GM19467 (cell line): ENCODE results near the gene FBXL14.

Experiments used
- ATAC-seq: cut with Tn5 transposase; IDR thresholded peaks from one replicate; pipeline ENCODE4 v1.9.1; 2021; ENCODE audit warnings: mild to moderate bottlenecking, moderate library complexity; ENCODE audit not compliant: unreplicated experiment

Gene FBXL14, protein sequence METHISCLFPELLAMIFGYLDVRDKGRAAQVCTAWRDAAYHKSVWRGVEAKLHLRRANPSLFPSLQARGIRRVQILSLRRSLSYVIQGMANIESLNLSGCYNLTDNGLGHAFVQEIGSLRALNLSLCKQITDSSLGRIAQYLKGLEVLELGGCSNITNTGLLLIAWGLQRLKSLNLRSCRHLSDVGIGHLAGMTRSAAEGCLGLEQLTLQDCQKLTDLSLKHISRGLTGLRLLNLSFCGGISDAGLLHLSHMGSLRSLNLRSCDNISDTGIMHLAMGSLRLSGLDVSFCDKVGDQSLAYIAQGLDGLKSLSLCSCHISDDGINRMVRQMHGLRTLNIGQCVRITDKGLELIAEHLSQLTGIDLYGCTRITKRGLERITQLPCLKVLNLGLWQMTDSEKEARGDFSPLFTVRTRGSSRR

DNA sequence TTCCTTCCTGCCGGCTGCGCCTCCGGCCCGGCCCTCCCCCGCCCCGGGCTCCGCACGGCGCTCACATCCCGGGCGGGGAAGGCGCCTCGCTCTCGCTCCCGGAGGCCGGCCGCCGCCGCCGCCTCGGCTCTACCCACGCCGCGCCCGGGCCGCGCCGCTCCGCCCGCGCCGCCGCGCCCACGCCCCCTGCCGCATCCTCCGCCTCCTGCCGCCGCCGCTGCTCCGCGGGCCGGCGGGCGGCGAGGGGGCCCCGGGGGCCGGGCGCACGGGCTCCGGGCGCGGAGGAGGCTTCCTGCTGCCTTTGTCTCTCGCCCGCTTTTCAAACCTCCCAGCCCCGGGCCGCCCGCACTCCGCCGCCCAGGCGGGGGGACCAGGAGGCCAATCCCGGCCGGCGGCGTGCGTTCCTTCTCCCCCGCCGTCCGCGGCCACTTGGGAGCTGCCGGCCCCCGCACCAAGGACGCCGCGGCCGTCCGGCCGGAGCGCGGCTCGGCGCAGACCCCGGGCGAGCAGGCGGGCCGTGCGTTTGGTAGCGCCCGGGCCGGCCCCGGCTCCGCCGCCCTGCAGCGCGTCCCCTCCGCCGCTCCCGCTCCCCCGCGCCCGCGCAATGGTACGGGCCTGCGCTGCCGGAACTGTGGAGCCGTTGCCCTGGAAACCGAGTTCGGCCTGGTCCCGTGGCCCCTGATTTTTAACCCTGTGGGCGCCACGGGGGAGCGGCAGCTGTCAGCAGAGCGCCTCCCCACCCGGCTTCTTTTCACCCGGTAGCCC, at the start of gene FBXL14:
Gene FBXL14, minus strand, starts transcription at position 321 of the 765 bp plus-strand sequence. CDS start 515 bp downstream, outside the sequence.
- ATAC-seq = peak; percentile 54

DNA sequence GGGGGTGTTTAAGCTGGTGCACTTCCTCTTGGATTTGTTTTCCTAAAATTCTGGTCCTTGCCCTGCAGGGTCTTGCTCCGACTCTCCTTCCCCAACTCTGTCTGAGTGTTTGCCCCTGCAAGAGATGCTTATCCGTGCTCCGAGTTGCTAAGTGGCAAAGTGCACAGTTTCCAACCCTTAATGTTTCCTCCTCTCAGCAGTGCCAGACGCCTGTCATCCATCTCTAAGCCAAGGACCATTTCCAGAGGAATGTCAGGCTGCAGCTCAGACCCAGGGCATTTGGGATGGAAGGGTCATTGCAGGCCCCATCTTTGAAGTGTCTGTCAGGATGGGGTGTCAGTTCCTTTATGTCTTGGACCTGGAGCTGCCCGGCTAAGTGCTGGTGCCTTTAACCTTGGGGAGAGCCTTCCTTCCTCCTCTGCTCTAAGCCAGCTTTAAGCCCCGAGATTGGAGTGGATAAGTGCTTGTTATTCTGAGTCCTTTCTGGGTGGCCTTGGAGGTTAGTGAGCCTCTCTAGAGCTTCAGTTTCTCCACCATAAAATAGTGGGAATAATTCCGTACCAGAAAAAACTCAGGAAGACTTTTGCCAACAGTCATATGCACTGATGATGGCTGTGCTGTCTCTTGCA, 49.6 kb upstream of the FBXL14 start:
- ATAC-seq = no peak

DNA sequence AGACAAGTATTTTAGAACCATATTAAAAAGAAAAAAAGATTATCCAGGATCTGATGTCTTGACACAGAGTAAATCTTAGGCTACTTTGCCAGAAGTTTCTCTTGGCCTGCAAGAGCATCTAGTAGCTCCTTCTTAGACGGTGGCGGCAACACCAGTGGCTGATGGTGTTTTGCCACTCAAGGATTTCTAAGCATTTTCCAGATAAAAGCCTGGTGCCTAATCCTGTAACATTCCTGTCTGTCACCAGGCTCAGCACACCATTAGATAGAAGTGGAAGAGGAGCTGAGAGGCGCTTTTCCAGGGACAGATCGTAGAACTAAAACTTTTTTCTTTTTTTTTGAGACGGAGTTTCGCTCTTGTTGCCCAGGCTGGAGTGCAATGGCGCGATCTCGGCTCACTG, 48.7 kb upstream of the FBXL14 start:
- ATAC-seq = no peak

DNA sequence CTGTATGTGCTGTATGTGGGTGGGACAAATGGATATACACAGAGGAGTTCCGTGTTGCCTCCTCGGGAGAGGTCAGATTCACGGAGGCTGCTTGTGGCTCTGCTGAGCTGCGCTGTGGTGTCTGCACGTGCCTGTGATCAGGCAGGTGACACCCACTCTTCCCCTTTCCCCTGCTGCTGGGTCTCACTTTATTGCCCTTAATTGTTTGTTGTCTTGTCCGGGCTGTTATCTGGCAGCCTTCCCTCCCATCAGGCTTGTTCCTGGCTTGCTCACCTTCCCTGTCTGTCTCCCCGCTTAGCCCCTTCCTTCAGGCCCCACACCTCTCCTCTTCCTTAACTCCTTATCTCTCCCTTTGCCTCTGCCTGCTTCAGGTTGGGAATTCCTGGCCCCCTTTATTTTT, 48.1 kb upstream of the FBXL14 start:
- ATAC-seq = no peak

DNA sequence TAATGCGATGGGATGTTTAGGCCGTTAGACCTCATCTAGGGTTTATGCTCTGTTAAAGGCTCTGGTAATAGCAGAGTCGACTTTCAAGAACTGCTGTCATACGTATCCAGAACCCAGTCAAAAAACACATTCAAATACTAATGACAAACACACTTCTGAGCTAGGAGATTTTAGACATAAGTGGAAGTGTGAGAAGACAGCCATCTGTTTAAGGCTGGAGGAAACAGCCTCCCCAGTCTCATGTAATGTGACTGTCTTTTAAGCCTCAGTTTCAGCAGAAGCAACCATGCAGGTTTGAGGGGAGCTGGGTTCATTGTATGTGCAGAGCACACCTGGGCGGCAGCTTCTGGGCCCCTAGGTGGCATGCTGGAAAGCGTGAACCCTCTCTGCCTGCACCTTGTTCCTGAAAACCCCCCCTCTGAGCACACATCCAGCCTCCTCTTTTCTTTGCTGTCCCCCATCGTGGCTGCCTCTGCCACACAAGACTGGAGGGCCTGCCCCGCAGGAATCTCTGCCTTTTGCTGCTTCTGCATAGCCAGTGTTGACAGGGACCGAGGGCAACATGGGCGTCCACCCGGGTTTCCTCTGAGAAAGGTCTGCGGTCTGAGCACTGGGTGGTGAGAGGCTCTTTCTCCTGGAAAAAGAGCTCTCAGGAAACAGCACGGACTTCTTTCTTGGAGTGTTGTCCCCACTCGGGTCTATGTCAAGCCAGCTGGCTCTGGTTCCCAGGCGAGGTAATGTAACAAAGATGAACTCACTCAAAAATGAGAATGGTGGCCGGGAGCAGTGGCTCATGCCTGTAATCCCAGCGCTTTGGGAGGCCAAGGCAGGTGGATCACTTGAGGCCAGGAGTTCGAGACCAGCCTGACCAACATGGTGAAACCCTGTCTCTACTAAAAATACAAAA, 46.2 kb upstream of the FBXL14 start:
- no peak for ATAC-seq

DNA sequence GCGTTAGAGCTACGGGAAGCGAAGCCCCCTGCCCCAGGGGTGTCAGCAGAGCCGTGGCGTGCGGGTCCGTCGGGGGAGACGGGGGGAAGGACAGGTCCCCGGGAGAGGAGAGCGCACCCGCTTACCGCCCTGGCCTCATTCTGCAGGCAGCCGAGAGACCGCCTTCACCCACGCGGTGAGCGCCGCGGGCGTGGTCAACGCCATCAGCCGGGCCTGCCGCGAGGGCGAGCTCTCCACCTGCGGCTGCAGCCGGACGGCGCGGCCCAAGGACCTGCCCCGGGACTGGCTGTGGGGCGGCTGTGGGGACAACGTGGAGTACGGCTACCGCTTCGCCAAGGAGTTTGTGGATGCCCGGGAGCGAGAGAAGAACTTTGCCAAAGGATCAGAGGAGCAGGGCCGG, 45.2 kb upstream of the FBXL14 start:
- no peak for ATAC-seq

DNA sequence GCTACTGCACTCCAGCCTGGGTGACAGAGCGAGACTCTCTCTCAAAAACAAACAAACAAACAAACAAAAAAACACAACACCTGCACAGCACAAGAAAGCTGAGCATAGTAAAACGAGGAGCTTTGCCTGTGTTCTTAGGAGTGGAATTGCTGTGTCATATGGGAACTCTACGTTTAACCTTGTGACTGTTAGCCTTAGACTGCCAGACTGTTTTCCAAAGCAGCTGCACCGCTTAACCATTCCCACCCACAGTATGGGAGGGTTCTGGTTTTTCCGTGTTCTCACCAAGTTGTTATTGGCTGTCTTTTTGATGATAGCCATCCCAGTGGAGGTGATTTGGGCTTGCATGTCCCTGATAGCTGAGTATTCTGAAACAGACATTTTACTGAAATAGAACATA, 43.8 kb upstream of the FBXL14 start:
- ATAC-seq = no peak

DNA sequence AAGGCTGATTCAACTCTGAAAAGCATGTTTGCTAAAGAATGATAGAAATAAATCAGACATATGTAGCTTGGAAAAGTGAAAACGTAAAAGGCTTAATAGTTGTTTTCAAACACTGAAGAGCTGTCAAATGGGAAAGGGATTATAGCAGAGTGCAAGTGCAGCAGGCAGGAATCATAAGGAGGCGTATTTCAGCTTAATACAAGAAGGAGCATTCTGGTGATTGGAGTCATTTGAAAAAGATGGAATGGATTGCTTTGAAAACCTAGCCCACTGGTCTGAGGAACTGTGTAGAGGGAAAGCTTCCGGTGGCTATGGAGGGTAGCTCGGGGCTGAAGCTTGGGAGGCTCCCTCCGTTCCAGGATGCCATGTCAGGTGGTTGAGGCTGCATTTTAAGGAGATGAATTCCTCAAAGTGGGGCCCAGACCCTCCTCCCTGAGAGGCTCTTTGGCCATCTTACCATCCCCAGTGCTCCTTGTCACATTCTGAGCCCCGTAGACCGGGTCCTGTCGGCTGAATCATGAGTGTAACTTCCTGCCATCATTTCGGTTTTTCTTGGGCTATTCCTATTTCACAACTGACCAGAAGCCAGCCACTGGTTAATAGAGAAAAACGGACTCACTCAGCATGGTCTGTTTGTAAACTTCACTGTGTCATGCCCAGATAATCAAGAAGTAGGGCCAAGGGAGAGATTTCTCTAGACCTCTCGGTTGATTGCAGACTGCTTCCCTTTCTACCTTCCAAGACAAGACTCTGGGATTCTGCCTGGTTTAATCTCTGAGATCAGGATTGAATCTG, 41.1 kb upstream of the FBXL14 start:
- ATAC-seq = no peak

DNA sequence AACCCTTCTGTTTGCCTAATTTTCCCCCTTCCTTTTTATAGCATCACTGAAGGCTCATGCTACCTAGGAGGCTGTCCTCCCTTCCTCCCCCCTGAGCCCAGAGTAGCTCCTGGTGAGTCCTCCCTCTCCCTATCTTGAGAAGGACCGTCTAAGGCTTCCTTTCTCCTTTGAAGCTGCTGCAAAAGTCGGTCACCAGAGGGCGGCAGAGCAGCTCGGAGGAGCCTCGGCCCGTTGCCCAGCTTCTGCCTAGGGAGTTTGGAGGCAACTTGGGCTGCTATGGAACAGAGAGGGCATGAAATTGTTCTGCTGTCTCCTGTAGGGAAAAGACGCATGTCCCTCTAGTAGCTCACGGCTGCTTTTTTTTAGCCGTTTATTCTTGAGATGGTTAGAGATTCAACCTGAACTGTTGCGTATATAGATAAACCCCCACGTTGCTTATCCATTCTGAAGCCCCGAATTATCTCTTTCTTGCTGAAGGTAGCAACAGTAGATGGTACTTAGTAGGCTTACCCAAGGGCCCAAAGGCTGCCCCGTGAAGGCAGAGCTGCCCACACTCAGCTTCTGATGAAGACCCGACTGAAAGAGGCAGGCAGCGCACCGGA, 40.3 kb upstream of the FBXL14 start:
- no peak for ATAC-seq

DNA sequence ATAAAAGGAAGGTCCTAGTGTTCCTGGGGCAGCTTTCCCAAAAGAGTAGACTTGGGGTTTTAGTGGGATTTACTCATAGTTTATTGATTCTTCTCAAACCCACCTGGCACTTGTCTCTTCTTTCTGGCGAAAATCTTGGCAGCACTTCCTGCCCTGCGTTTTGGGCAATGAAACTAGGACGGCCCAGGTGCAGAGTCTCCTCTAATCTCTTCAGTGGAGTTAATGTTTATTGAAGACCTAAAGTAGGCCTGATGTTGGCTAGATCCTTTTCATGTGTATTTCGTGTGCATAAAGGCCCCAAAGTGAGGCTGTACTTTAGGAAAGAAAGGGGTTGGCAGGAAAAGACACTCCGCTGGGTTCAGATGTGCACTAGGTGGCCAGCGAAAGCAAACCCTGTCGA, 39.8 kb upstream of the FBXL14 start:
- ATAC-seq = no peak

DNA sequence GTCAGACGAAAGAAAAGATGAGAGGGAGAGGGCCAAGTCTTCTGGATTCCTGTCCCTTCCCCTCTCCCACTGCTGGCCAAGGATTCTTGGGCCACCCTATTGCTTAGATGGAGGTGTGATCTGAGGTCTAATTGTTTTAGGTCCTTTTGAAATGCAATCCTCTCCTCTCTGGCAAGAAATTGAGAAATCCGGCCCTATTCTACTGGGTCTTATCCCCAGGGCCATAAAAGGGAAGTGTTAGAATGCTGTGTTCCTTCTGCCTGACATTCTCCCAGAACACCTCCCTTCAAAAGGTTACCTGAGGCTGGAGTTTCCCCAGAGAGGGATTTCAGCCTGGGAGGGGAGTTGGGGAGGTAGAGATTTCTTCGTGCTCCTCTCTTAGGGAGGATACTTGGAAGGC, 39.1 kb upstream of the FBXL14 start:
- no peak for ATAC-seq

DNA sequence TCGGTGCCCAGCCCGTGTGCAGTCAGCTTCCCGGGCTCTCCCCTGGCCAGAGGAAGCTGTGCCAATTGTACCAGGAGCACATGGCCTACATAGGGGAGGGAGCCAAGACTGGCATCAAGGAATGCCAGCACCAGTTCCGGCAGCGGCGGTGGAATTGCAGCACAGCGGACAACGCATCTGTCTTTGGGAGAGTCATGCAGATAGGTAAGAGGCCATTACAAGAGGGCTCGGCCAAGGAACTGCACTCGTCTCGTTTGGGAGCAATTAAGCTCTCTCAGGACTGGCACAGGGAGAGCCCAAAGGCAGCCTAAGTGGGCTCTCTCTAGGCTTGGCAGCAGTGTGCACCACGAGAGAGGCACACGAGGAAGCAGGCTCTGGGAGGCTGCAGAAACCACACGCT, 38.3 kb upstream of the FBXL14 start:
- no peak for ATAC-seq

DNA sequence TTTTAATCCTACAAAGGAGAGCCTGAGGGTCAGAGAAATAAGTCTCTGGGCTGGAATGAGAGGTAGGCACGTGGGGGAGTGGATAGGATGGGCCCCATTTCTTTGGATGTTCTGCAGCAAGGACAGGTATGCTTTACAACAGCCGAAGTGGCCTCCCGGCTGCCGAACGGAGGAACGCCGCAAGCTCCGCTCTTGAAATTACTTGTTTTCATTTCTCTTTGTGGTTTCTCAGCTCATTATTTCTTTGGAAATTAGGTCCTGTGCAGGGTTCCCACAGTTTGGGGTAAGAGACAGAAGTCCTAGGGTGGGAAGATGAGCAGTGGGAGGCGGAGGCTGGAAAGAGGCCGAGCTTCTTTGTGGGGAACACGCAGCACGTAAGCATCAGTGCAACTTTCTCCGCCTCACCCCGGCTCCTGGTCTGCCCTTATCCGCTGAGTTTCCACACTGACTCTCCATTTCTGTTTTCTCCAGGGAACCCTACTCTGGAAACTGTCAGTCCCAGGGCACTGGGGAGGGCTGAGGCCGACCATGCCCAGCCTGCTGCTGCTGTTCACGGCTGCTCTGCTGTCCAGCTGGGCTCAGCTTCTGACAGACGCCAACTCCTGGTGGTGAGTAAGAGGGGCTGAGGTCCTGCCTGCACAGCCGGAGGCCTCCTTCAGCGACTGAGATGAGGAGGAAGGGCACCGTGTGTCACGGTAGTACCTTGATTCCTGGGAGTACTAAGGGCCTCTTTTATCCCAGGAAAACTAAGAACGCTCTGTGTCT, 36.6 kb upstream of the FBXL14 start:
- no peak for ATAC-seq

DNA sequence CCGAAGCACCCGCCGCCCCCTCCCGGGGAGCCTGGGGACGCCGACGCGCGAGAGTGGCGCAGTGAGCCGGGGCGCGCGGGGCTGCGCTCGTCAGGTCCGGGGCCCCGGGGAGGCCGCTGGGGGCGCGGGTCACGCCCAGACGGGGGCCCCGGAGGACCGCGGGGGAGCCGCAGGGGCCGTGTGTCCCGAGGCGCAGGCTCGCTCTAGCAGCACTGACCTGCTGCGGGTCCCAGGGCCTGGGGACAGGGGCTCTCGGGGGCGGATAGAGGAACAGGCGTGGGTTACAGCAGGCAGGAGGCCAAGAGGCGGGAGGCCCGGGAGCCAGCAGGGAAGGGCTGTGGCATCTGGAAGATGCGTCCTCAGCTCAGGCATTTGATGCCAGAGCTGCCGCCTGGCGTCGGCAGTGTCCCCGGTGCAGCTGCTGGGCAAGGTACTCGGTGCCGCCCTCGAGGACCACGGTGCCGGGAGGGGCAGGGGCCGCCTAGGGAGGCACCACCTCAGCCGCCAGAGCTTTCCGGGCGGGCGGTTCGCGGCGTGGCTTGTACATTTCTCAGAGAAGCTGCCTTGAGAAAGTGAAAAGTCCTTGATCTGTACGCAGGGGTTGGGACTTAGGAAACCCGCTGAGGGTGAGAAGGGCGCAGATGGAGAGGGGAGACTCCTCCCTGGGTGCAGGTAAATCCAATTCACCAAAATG, 35.9 kb upstream of the FBXL14 start:
- no peak for ATAC-seq

DNA sequence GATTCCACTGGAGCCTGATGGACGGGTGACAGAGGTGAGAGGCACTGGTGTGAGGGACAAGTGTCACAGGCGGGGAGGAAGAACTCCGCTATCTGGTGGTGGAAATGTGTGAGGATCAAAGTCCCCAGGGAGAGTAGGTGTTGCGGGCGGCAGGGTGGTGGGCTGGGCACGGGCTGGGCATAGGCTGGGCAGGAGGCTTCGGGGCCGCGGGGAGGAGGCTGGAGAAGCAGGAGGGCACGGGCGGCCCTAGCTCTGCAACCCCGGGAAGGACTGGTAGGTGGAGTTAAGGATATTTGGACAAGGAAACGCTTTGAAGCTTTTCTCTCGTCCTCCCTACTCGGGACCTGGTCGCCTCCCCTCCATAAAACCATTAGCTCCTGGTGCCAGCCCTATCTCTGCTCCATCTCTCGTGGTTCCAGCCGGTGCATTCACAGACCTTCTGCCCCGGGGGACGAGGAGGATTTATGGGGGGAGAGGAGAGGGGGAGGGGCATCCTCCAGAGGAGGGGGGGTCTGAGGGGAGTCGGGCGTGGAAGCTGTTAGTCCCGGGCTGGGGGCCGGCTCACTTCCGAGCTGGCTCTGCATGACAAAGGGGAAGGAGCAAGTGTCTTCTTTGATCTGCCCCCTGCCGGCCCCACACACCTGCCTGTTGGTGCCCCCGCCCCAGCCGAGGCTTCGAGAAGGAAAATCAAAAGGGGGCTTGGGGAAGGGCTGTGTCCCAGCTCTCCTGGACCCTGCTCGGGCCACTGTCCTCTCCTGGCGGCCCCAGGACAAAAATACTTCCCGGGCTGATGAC, 35.2 kb upstream of the FBXL14 start:
- no peak for ATAC-seq

DNA sequence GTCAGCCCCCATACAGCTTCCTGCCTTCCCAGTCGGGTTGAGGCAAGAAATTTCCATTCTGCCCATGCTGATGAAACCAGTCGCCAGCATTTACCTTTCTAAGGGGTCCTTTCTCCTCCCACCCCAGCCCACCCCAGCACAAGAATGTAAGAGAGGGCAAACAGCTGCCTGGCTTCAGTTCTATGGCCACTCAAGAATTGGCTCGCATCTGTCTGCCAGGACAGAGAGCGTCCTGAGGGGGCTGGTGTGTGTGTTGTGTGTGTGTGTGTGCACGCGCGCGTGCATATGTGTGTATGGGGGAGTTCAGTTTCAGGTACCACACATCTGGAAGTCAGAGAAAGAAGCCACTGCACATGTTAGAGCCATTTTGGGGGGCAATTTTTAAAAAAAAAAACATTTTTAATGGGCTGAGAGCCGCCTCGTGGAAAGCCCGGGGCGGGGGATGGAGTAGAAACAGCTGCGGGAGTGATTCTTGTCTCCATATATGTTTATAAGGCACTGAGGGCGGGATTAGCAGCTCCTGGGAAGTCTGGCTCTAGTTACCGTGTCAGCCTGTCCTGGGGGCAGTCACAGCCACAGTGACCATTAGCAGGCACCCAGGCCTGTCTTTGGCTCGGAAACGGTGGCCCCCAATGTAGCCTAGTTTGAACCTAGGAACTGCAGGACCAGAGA, 34.4 kb upstream of the FBXL14 start, which contains the start of gene WNT5B:
Gene WNT5B, plus strand, starts transcription at position 566 of the 672 bp plus-strand sequence. CDS start 2,124 bp downstream, outside the sequence.
- ATAC-seq = no peak

DNA sequence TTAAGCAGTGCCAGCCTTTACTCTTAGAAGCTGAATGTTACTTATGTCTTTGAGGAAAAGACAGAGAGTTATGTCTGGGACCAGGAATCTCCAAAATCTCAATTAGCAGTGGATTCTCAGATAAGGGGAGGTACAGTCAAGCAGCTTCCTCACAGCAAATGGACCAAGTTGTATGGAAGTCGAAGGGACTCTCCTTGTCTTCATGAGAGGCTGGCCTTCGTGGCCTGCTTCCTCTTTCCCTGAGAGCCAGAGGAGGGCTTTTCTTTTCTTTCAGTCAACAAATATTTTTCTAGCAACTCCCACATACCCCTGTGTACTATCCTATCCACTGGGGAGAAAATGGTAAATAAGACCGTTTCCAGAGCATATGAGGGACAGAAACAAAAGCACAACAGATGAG, 28.0 kb upstream of the FBXL14 start:
- ATAC-seq = no peak
